ENCODE measurements around the gene UBLCP1.

UBLCP1 gene

GRCh38 chr5:159310511-159310910, 47.4 kb downstream of the UBLCP1 start:
- DNase-seq, result peak in 4 of 56 donors; percentile 3 to 18 (median 8)

GRCh38 chr5:159311063-159311462, 48.0 kb downstream of the UBLCP1 start:
- DNase-seq, result no peak

- no peak for DNase-seq
Measured at GRCh38 chr5:159313197-159313596, 50.1 kb downstream of the UBLCP1 start.

GRCh38 chr5:159316519-159317383, 53.7 kb downstream of the UBLCP1 start:
- DNase-seq, result peak in 4 of 56 donors; percentile 1 to 21 (median 18)

GRCh38 chr5:159317849-159318248, 54.8 kb downstream of the UBLCP1 start:
- no peak for DNase-seq

- DNase-seq, result no peak
Measured at GRCh38 chr5:159318448-159318847, 55.4 kb downstream of the UBLCP1 start.

- DNase-seq, result no peak
Measured at GRCh38 chr5:159319363-159319762, 56.3 kb downstream of the UBLCP1 start.

GRCh38 chr5:159319832-159320231, 56.7 kb downstream of the UBLCP1 start:
- no peak for DNase-seq

- no peak for DNase-seq
Measured at GRCh38 chr5:159322180-159322579, 59.1 kb downstream of the UBLCP1 start.

GRCh38 chr5:159324102-159324755, 61.1 kb downstream of the UBLCP1 start:
- no peak for DNase-seq

GRCh38 chr5:159324986-159325385, 61.9 kb downstream of the UBLCP1 start:
- DNase-seq, result no peak

GRCh38 chr5:159330131-159330800, 67.2 kb downstream of the UBLCP1 start, which contains the start of gene IL12B:
Gene IL12B, minus strand, starts transcription at chr5:159330487. Its CDS starts 3,705 bp downstream, at chr5:159326782.
- no peak for DNase-seq

- DNase-seq, result peak in 25 of 56 donors; percentile 10 to 65 (median 21)
Measured at GRCh38 chr5:159331093-159331973, 68.2 kb downstream of the UBLCP1 start.

GRCh38 chr5:159332800-159333544, 69.9 kb downstream of the UBLCP1 start:
- DNase-seq, result peak in 1 of 56 donors; percentile 23

GRCh38 chr5:159333545-159333925, 70.4 kb downstream of the UBLCP1 start:
- DNase-seq, result no peak

All from amygdala (tissue), 56 donors.